Stomach (tissue), 4 donors: Measurements from ENCODE around the gene TTR.

Experiments
- CTCF ChIP-seq, 7 experiments: fragments of 450-650 bp in 4 of 7; fragments of 200-600 bp in 3 of 7; sonication (generic) in 3 of 7; IDR thresholded peaks; one replicate each; pipeline ENCODE4 v1.5.1; 2016 to 2019; ENCODE audit warnings: antibody characterized with exemption in 7 of 7, control low read depth in 2 of 7, mild to moderate bottlenecking in 1 of 7
- POLR2A ChIP-seq, 4 donors: fragments of 450-650 bp; IDR thresholded peaks; one replicate each; pipeline ENCODE4 v1.6.1; 2016; ENCODE audit warnings: antibody characterized with exemption in 4 of 4, control low read depth in 2 of 4, mild to moderate bottlenecking in 1 of 4, moderate library complexity in 1 of 4

DNA sequence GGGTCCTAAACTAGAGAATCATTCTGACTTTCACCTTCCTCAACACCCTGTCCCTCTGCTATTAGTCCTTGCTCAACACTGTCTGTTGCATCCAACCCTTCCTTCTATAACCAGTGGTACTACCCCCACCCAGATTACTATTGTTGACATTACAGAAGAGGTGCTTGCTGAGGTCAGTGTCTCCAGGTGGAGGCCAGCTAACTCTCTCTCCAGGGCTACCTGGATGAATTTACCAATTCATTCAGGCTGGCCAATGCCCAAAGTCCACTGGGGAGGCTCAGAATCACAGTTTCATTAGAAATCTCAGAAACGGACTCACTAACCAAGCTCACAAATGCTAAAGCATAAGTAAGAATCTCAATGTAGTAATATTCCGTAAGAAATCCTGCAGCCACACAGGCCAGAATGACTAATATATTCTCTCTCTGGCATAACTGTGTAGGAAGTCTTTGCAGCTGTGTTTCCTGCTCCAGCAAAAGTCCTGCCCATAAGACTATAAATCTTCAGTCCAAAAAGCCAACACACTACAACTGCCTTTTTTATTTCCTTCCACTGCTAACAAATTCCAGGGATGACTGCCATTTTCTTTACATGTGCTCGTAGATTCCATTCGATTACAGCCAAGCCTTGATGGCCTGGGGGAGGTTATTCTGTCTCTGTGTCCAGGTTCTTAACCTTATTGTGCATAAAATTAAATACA is 10.0 kb upstream of the TTR start:
- no peak for TF ChIP-seq POLR2A (IDR thresholded peaks at IDR 0.05)
- TF ChIP-seq CTCF (IDR thresholded peaks at IDR 0.05) = no peak
